CD4-positive, alpha-beta T cell (primary cell): ENCODE results near the gene SPTBN1. TPM values are rescaled to one million over a fixed set of nuclear protein-coding genes. Genes with fewer than 3 reads are reported as not detected.

Experiments used
- ATAC-seq: fragments of 200-7000 bp; cut with Tn5 transposase; one replicate; pipeline ENCODE4 v1.10.0; 2022; ENCODE audit warnings: mild to moderate bottlenecking; ENCODE audit not compliant: poor library complexity
- CTCF ChIA-PET: fragments of 350-600 bp; sonication (Branson Sonifier 250); formaldehyde crosslinking; loops from one replicate; lab custom pipeline; 2021; ENCODE audit warnings: antibody characterized with exemption, inconsistent platforms; lab: Charles Lee
- POLR2A ChIA-PET: fragments of 350-600 bp; sonication (Branson Sonifier 250); formaldehyde crosslinking; loops from one replicate; lab custom pipeline; 2021; ENCODE audit warnings: antibody characterized with exemption, inconsistent platforms; lab: Charles Lee
- DNase-seq, 14 experiments: peaks; one replicate each; pipeline ENCODE4 v3.0.0-alpha.2; 2013 to 2020; ENCODE audit warnings: mixed read lengths in 2 of 14
- H3K27ac ChIP-seq, 2 donors: one replicate each; pipeline versions ENCODE4 v1.5.1 to v1.7.0; 2013; ENCODE audit warnings: low read length in 2 of 2, low read depth in 1 of 2, mild to moderate bottlenecking in 1 of 2
- H3K27me3 ChIP-seq, 2 experiments: 1 replicate in 1 of 2; 2 replicates in 1 of 2; pipeline versions ENCODE4 v1.6.1 to v1.7.0; 2013; ENCODE audit warnings: low read length in 2 of 2, control low read depth in 1 of 2, mild to moderate bottlenecking in 1 of 2, moderate library complexity in 1 of 2; ENCODE audit not compliant: insufficient read depth in 2 of 2, control insufficient read depth in 1 of 2
- H3K36me3 ChIP-seq: one replicate; pipeline ENCODE4 v1.6.1; 2013; ENCODE audit warnings: low read length, control low read depth; ENCODE audit not compliant: insufficient read depth
- H3K4me1 ChIP-seq: one replicate; pipeline ENCODE4 v1.6.1; 2013; ENCODE audit warnings: low read length, control low read depth; ENCODE audit not compliant: insufficient read depth
- H3K4me3 ChIP-seq: one replicate; pipeline ENCODE4 v1.5.1; 2013; ENCODE audit warnings: mild to moderate bottlenecking, low read length, moderate library complexity
- H3K9me3 ChIP-seq, 2 experiments: 1 replicate in 1 of 2; 2 replicates in 1 of 2; pipeline versions ENCODE4 v1.6.1 to v1.7.0; 2013; ENCODE audit warnings: low read length in 2 of 2, mild to moderate bottlenecking in 2 of 2, control low read depth in 1 of 2, moderate library complexity in 1 of 2; ENCODE audit not compliant: control insufficient read depth in 1 of 2, insufficient read depth in 1 of 2
- H3K27ac Mint-ChIP-seq: one replicate; pipeline ENCODE4 v1.8.0; 2020; ENCODE audit warnings: mixed read lengths
- H3K27me3 Mint-ChIP-seq: one replicate; pipeline ENCODE4 v1.8.0; 2021; ENCODE audit warnings: mixed read lengths
- H3K36me3 Mint-ChIP-seq: one replicate; pipeline ENCODE4 v1.8.0; 2021; ENCODE audit warnings: low read depth, mixed read lengths
- H3K4me1 Mint-ChIP-seq: one replicate; pipeline ENCODE4 v1.8.0; 2021; ENCODE audit warnings: low read depth, mixed read lengths
- H3K4me3 Mint-ChIP-seq: one replicate; pipeline ENCODE4 v1.8.0; 2020; ENCODE audit warnings: mild to moderate bottlenecking, mixed read lengths
- H3K9me3 Mint-ChIP-seq: one replicate; pipeline ENCODE4 v1.8.0; 2020; ENCODE audit warnings: mixed read lengths
- intact Hi-C, 2 experiments: fragments of 100-400 bp; cut with DNase I in 1 of 2; cut with micrococcal nuclease in 1 of 2; formaldehyde crosslinking; loops; one replicate each; pipeline versions ENCODE4 v1.15.1 to v1.9.0; 2023 to 2025; cut with DNase I, micrococcal nuclease
- total RNA-seq, 174 experiments: library from RNA in 2 of 174; stranded (reverse) in 2 of 174; gene quantifications; one replicate each; pipeline ENCODE4 v1.2.3 and lab custom pipeline; 2021 to 2026
- TF ChIP-seq, protein P1 (sequence below): fragments of 200-600 bp; IDR thresholded peaks from one replicate; pipeline ENCODE4 v1.8.0; 2022; ENCODE audit warnings: antibody characterized with exemption, mild to moderate bottlenecking

The SPTBN1 gene
- total RNA-seq, 2 experiments from 2014 or later: 156 to 166 TPM

DNA sequence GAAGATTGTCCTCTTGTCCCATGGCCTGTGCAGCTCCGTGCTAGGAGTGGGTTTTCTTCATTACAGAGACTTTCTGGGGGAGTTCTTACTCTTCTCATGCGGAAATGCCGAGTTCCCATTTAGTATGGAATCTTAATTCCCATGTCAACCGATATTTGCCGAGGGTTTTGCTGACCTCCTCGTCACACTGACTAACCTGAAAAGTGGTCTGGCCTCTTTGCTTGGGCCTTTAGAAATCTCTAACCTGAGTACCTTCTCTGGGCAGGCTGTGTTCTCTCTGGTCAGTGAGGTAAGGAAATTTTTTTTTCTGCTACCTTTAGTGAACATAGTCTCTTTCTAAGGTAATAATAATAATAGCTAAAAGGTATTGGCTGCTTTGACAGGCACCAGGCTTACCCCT is 256.4 kb downstream of the SPTBN1 start:
- no peak for DNase-seq
- no peaks in the 10 kb centered on the region for H3K36me3 Mint-ChIP-seq
- Histone ChIP-seq H3K27me3 (peaks cover 22 to 34% of the 10 kb centered on the region in 2 experiments), H3K4me1 (peaks cover 12% of the 10 kb centered on the region), H3K9me3 (peaks cover 0 to 8% of the 10 kb centered on the region in 2 experiments), H3K4me3 (no peak overlapping the region), H3K36me3 (no peaks in the 10 kb centered on the region), H3K27ac (no peak overlapping the region)
- no peak overlapping the region for H3K27ac Mint-ChIP-seq
- no peaks in the 10 kb centered on the region for H3K4me1 Mint-ChIP-seq
- CTCF ChIA-PET: no interaction called here
- TF ChIP-seq, protein P1, sequence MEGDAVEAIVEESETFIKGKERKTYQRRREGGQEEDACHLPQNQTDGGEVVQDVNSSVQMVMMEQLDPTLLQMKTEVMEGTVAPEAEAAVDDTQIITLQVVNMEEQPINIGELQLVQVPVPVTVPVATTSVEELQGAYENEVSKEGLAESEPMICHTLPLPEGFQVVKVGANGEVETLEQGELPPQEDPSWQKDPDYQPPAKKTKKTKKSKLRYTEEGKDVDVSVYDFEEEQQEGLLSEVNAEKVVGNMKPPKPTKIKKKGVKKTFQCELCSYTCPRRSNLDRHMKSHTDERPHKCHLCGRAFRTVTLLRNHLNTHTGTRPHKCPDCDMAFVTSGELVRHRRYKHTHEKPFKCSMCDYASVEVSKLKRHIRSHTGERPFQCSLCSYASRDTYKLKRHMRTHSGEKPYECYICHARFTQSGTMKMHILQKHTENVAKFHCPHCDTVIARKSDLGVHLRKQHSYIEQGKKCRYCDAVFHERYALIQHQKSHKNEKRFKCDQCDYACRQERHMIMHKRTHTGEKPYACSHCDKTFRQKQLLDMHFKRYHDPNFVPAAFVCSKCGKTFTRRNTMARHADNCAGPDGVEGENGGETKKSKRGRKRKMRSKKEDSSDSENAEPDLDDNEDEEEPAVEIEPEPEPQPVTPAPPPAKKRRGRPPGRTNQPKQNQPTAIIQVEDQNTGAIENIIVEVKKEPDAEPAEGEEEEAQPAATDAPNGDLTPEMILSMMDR: no peak
- no peak for ATAC-seq
- POLR2A ChIA-PET: no interaction called here
- no peaks in the 10 kb centered on the region for H3K9me3 Mint-ChIP-seq
- no peak overlapping the region for H3K4me3 Mint-ChIP-seq
- H3K27me3 Mint-ChIP-seq: peaks cover 48% of the 10 kb centered on the region
- intact Hi-C loops: loop anchor here in 1 of 2 experiments (10.0 kb wide), 1 partner anchor 808 kb away; no protein-coding TSS in a partner anchor

DNA sequence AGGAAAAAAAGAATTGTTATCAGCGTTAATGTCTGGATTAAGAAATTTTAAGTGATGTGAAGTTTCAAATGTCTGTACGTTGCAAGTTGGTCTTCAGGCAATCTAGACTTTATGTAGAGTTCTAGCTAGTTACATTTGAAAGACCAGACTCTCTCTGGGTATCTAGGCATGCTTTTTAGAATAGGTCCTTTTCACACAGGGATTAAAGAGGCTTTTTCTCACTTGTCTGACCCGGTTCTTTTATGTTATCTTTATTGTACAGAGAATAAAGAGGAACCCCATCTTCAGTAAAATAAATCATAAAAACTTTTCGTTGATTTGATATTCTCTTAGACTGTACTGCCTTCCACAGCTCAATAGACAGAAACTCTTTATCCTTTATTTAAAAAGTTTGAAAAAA is 258.9 kb downstream of the SPTBN1 start:
- Histone ChIP-seq H3K36me3 (no peaks in the 10 kb centered on the region), H3K27me3 (peaks cover 5 to 20% of the 10 kb centered on the region in 2 experiments), H3K4me3 (no peak overlapping the region), H3K9me3 (no peaks in the 10 kb centered on the region), H3K27ac (no peak overlapping the region), H3K4me1 (no peaks in the 10 kb centered on the region)
- intact Hi-C loops: loop anchor here in 1 of 2 experiments (10.0 kb wide), 1 partner anchor 810 kb away; no protein-coding TSS in a partner anchor
- H3K4me3 Mint-ChIP-seq: no peak overlapping the region
- H3K36me3 Mint-ChIP-seq: no peaks in the 10 kb centered on the region
- no peak overlapping the region for H3K27ac Mint-ChIP-seq
- H3K4me1 Mint-ChIP-seq: no peaks in the 10 kb centered on the region
- TF ChIP-seq, protein P1: no peak
- DNase-seq (no peak), ATAC-seq (no peak)
- peaks cover 57% of the 10 kb centered on the region for H3K27me3 Mint-ChIP-seq
- no peaks in the 10 kb centered on the region for H3K9me3 Mint-ChIP-seq
- POLR2A ChIA-PET: no interaction called here
- CTCF ChIA-PET: interaction anchor here (1.0 to 1.7 kb wide), 2 partner anchors 11 to 12 kb away, joined by 4 read pairs; no protein-coding TSS in a partner anchor

DNA sequence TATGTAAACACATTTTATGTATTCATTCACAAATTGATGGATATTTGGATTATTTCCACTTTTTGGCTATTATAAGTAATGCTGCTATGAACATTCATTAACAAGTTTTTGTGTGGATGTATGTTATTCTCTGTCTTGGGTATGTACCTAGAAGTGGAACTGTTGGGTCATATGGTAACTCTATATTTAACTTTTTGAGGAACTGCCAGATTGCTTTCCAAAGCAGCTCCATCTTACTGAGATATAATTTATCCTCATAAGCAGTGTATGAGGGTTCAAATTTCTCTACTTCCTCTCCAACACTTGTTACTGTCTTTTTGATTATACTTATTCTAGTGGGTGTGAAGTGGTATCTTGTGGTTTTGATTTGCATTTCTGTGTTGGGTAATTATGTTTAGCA is 260.2 kb downstream of the SPTBN1 start:
- H3K36me3 ChIP-seq: no peaks in the 10 kb centered on the region
- CTCF ChIA-PET: interaction anchor here (0.7 kb wide), 1 partner anchor 44 kb away, joined by 3 read pairs; no protein-coding TSS in a partner anchor
- Mint-ChIP-seq H3K4me3 (no peak overlapping the region), H3K36me3 (no peaks in the 10 kb centered on the region), H3K4me1 (no peaks in the 10 kb centered on the region), H3K27ac (no peak overlapping the region), H3K27me3 (peaks cover 56% of the 10 kb centered on the region), H3K9me3 (no peaks in the 10 kb centered on the region)
- intact Hi-C loops: loop anchor here in 1 of 2 experiments (10.0 kb wide), 1 partner anchor 812 kb away; no protein-coding TSS in a partner anchor
- peaks cover 0 to 14% of the 10 kb centered on the region in 2 experiments for H3K27me3 ChIP-seq
- POLR2A ChIA-PET: no interaction called here
- H3K4me3 ChIP-seq: no peak overlapping the region
- no peaks in the 10 kb centered on the region for H3K9me3 ChIP-seq
- ATAC-seq (no peak), DNase-seq (no peak)
- no peak overlapping the region for H3K27ac ChIP-seq
- no peaks in the 10 kb centered on the region for H3K4me1 ChIP-seq
- TF ChIP-seq, protein P1: no peak
